ENCODE data around the gene RUBCN. TPM values are rescaled to one million over a fixed set of nuclear protein-coding genes. Genes with fewer than 3 reads are reported as not detected.
A peak's percentile ranks its signal among the peaks of the same experiment; 100 is the strongest.

RUBCN gene
- total and polyA plus RNA-seq, 2 donors (not counting 1 experiment from before 2014, with no cell fraction given): 57.3 to 423 TPM

DNA sequence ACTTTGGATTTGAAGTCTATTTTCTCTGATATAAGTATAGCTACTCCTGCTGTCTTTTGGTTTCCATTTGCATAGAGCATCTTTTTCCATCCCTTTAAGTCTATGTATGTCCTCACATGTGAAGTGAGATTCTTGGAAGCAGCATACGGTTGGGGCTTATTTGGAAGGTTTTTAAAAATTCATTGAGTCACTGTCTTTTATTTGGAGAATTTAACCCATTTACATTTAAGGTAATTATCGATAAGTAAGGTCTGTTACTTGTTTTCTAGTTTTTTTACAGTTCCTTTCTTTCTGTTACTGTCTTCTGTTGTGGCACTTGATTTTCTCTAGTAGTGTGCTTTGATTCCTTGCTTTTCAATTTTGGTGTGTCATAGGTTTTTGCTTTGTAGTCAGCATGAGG lies 14.0 kb downstream of the RUBCN start:
- Histone ChIP-seq H3K27me3 (replicated peaks in 1 of 4; ENCODE audit: control extremely low read depth in 1 of 4, control insufficient read depth in 3 of 4, insufficient read depth in 4 of 4, low read length in 3 of 4) (no peaks in the 10 kb centered on the region), H4K20me1 (ENCODE audit: control insufficient read depth, insufficient read depth, low read length, poor library complexity, severe bottlenecking) (peaks cover 61% of the 10 kb centered on the region), H3K79me2 (ENCODE audit: control insufficient read depth, insufficient read depth, low read length) (peaks cover 96% of the 10 kb centered on the region), H3K27ac (ENCODE audit: low read length in 2 of 2) (no peak overlapping the region), H3K4me1 (ENCODE audit: control insufficient read depth in 2 of 2, insufficient read depth in 2 of 2, low read length in 2 of 2) (peaks cover 25% of the 10 kb centered on the region in 2 donors), H2AFZ (ENCODE audit: insufficient read depth, low read depth, low read length, poor library complexity, severe bottlenecking) (no peak overlapping the region), H3K36me3 (replicated peaks in 1 of 2; ENCODE audit: control extremely low read depth in 1 of 2, control insufficient read depth in 1 of 2, extremely low read depth in 1 of 2, insufficient read depth in 2 of 2, low read length in 1 of 2) (peaks cover 0 to 8% of the 10 kb centered on the region in 2 experiments), H3K9ac (ENCODE audit: low read length) (no peak overlapping the region), H3K9me3 (ENCODE audit: control extremely low read depth in 1 of 3, control insufficient read depth in 2 of 3, insufficient read depth in 1 of 3, low read length in 2 of 3) (peaks cover 2 to 8% (median 4%) of the 10 kb centered on the region in 3 donors), H3K4me3 (ENCODE audit: control extremely low read depth in 1 of 5, extremely low read depth in 1 of 5, insufficient read depth in 1 of 5, low read depth in 2 of 5, low read length in 4 of 5) (no peak overlapping the region), H3K4me2 (replicated peaks; ENCODE audit: low read depth, low read length, poor library complexity, severe bottlenecking) (no peak overlapping the region)
- peaks cover 61% of the 10 kb centered on the region for H3K4me1 Mint-ChIP-seq
- TF ChIP-seq EZH2 (IDR thresholded peaks at IDR 0.05; ENCODE audit: borderline replicate concordance, insufficient read depth, low read depth, low read length, poor library complexity, severe bottlenecking): no peak
- TF ChIP-seq, protein P1, sequence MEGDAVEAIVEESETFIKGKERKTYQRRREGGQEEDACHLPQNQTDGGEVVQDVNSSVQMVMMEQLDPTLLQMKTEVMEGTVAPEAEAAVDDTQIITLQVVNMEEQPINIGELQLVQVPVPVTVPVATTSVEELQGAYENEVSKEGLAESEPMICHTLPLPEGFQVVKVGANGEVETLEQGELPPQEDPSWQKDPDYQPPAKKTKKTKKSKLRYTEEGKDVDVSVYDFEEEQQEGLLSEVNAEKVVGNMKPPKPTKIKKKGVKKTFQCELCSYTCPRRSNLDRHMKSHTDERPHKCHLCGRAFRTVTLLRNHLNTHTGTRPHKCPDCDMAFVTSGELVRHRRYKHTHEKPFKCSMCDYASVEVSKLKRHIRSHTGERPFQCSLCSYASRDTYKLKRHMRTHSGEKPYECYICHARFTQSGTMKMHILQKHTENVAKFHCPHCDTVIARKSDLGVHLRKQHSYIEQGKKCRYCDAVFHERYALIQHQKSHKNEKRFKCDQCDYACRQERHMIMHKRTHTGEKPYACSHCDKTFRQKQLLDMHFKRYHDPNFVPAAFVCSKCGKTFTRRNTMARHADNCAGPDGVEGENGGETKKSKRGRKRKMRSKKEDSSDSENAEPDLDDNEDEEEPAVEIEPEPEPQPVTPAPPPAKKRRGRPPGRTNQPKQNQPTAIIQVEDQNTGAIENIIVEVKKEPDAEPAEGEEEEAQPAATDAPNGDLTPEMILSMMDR (IDR thresholded peaks at IDR 0.05): no peak
- no peak overlapping the region for H3K27ac Mint-ChIP-seq
- intact Hi-C loops (cut with micrococcal nuclease): no loop called here
- H3K4me3 Mint-ChIP-seq: no peak overlapping the region
- POLR2A ChIA-PET: no interaction called here
- WGBS (ENCODE audit: insufficient coverage): no CpG with 5 or more reads among the region's 2 CpGs
- ATAC-seq (ENCODE audit: low read depth): no peak
- H3K9me3 Mint-ChIP-seq (ENCODE audit: insufficient read depth): no peaks in the 10 kb centered on the region
- no peaks in the 10 kb centered on the region for H3K27me3 Mint-ChIP-seq
- CTCF ChIA-PET: interaction anchor here (2.7 kb wide), 1 partner anchor 11 kb away, joined by 8 read pairs; no protein-coding TSS in a partner anchor
- DNase-seq: no peak

DNA sequence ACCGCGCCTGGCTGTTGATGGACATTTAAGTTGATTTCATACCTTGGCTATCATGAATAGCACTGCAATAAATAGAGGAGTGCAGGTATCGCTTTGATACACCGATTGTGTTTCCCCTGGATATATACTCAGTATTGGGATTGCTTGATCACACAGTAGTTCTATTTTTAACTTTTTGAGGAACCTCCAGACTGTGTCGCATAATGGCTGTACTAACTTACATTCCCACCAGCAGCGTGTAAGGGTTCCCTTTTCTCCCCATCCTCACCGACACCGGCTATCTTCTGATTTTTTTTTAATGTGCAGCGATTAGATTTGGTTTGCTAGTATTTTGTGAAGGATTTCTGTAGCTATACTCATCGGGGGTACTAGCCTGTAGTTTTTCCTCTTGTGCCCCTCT lies 16.0 kb downstream of the RUBCN start:
- Mint-ChIP-seq H3K4me3 (no peak overlapping the region), H3K27me3 (no peaks in the 10 kb centered on the region), H3K9me3 (ENCODE audit: insufficient read depth) (no peaks in the 10 kb centered on the region), H3K4me1 (peaks cover 60% of the 10 kb centered on the region), H3K27ac (peak overlapping the region; percentile 17)
- no peak for DNase-seq
- ATAC-seq (ENCODE audit: low read depth): no peak
- peaks cover 97% of the 10 kb centered on the region for H3K79me2 ChIP-seq (ENCODE audit: control insufficient read depth, insufficient read depth, low read length)
- peaks cover 1 to 19% of the 10 kb centered on the region in 2 experiments for H3K36me3 ChIP-seq (replicated peaks in 1 of 2; ENCODE audit: control extremely low read depth in 1 of 2, control insufficient read depth in 1 of 2, extremely low read depth in 1 of 2, insufficient read depth in 2 of 2, low read length in 1 of 2)
- H4K20me1 ChIP-seq (ENCODE audit: control insufficient read depth, insufficient read depth, low read length, poor library complexity, severe bottlenecking): peaks cover 54% of the 10 kb centered on the region
- no peak for TF ChIP-seq EZH2 (IDR thresholded peaks at IDR 0.05; ENCODE audit: borderline replicate concordance, insufficient read depth, low read depth, low read length, poor library complexity, severe bottlenecking)
- TF ChIP-seq, protein P1 (IDR thresholded peaks at IDR 0.05): no peak
- H3K9me3 ChIP-seq (ENCODE audit: control extremely low read depth in 1 of 3, control insufficient read depth in 2 of 3, insufficient read depth in 1 of 3, low read length in 2 of 3): peaks cover 2 to 8% (median 4%) of the 10 kb centered on the region in 3 donors
- no peaks in the 10 kb centered on the region for H3K27me3 ChIP-seq (replicated peaks in 1 of 4; ENCODE audit: control extremely low read depth in 1 of 4, control insufficient read depth in 3 of 4, insufficient read depth in 4 of 4, low read length in 3 of 4)
- no peak overlapping the region for H3K4me2 ChIP-seq (replicated peaks; ENCODE audit: low read depth, low read length, poor library complexity, severe bottlenecking)
- POLR2A ChIA-PET: no interaction called here
- CTCF ChIA-PET: interaction anchor here (1.3 kb wide), 1 partner anchor 9 kb away, joined by 3 read pairs; no protein-coding TSS in a partner anchor
- intact Hi-C loops (cut with micrococcal nuclease): no loop called here
- H2AFZ ChIP-seq (ENCODE audit: insufficient read depth, low read depth, low read length, poor library complexity, severe bottlenecking): no peak overlapping the region
- H3K4me3 ChIP-seq (ENCODE audit: control extremely low read depth in 1 of 5, extremely low read depth in 1 of 5, insufficient read depth in 1 of 5, low read depth in 2 of 5, low read length in 4 of 5): no peak overlapping the region
- no peak overlapping the region for H3K27ac ChIP-seq (ENCODE audit: low read length in 2 of 2)
- no peak overlapping the region for H3K9ac ChIP-seq (ENCODE audit: low read length)
- peaks cover 20 to 21% of the 10 kb centered on the region in 2 donors for H3K4me1 ChIP-seq (ENCODE audit: control insufficient read depth in 2 of 2, insufficient read depth in 2 of 2, low read length in 2 of 2)
- 100% methylated on average over 3 of the region's 10 CpGs for WGBS (ENCODE audit: insufficient coverage)
